CD4-positive, alpha-beta T cell treated with Interleukin-6 for 4 hours (primary cell): ENCODE measurements around the gene RET.
A peak's percentile ranks its signal among the peaks of the same experiment; 100 is the strongest.

Experiments used
- DNase-seq: peaks from one replicate; pipeline ENCODE4 v3.0.0-alpha.2; 2020; ENCODE audit warnings: mixed read lengths

RET gene

DNA sequence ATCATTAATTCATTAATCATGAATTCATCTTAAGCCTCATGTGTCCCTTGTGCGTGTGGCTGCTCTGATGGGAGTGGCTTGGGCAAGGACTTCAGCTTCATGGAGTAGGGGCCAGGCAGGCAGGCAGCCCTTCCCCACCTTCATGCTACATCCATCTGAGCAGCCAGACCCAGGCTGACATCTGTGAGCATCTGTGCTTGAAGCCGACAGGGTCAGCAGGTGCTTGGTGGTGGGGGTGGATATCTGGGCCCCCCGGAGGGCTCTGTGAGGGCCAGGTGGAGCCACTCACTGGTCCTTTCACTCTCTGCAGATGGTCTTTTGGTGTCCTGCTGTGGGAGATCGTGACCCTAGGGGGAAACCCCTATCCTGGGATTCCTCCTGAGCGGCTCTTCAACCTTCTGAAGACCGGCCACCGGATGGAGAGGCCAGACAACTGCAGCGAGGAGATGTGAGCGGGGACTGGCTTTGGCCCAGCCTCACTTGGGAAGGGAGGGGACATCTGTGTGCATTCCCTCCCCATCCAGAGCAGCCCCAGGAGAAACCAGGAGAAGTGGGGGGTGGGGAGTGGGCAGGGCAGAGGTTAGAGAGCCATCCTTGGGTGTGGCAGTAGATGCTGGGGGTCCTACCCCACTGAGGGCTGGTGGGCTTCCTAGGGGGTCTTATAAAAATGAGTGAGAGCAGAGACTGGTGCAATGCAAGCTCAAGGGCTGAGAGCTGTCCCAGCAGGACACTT is 46.7 kb downstream of the RET start:
- DNase-seq = no peak

DNA sequence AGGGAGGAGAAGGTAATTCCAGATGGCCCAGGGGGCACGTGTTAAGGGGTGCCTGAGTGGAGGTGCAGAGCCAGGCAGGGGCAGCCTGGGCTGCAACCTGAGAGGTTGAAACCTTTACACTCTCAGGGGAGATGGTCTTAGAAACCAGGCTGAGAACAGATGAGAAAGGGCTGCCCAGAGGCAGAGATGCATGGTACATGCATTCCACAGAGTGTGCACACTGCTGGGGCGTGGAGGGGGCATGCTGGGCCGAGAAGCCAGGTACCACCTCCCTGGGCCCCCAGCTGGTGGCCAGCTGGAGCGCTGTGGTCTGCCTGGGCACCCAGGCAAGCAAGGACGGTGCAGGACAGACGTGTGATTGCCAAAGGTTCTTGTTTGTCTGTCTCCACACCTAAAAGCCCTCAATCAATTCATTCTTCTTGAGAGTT is 47.2 kb downstream of the RET start:
- DNase-seq = no peak

DNA sequence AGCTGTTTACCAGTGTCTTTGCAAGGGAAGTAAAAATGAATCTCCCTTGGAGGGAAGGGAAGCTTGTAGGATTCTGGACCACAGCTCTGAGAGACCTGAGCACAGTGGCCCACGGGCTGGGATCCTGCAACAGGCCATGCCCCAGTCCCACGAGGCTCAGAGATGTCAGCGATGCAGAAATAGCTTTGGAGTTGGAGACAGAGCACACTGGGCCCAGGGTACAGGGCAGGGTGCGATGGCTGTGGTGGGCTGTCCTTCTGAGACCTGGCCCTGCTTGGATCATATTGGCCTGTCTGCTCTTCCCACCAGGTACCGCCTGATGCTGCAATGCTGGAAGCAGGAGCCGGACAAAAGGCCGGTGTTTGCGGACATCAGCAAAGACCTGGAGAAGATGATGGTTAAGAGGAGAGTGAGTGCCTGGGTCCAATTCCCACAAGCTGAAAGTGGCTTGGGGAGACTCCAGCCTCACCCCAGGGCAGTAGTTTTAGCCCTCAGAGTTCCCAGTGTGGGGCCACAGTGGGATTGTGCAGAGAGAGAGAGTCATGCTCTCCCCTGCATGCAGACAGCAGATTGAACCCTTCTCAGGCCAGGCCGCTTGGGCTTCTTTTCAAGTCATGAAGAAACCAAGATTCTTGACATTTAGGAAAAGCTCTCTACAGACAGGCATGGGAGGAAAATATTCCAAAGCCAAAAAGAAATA is 47.9 kb downstream of the RET start:
- DNase-seq = no peak

DNA sequence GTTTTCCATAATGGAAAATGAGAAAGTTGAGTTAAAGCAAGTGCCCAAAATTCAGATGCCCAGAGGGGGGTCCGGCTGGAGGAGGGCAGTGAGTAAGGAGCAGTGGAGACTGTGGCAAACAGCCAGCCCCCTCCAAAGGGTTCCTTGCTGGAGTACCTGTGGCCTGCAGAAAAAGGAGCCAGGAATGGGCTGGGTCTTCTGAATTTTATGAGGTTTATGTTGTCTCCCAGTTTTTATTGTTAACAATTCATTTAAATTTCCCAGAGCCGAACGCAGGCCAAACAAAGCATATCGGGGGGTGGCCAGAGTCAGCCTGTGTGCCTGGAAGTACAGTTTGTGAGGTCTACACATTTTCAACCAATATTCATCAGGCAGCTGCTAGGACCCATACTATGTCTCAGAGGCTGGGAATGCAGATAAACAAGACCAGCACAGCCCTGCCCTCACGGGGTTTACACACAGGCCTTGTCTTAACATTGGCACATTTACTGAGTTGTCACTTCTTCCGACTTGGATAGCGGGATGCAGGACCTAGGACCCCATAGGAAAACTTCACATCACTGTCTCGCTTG is 48.5 kb downstream of the RET start:
- DNase-seq = no peak

DNA sequence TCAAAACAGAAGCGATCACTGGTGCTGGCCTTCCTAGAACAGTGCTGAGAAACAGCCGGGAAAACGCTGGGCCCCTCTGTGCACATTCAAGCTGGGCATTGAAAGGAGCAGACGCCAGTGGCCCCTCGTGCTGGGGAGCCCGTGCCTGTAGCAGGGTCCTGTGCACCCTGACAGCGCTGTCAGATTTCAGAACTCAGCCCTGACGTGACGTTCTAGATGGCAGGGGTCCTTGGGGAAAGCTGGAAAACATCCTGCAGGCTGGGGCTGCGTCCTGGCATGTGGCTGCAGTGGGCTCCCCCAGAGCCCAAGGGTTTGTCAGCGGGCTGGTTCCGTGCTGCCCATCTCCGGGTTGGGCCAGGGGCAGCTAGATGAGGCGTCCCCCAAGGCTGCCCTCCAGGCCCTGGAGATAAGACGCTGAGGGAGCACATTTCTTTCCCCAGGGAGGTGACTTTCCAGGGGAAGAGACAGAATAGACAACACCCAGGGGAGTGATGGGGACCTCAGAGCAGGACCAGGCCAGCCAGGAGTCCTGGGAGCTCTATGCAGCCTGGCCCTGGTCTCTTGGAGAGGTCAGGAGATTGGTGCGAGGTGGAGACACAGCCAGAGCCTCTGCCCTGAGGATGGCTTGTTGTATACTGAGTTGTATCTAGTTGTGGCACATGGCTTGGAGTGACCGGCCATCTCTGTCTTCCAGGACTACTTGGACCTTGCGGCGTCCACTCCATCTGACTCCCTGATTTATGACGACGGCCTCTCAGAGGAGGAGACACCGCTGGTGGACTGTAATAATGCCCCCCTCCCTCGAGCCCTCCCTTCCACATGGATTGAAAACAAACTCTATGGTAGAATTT is 49.2 kb downstream of the RET start:
- DNase-seq = no peak

DNA sequence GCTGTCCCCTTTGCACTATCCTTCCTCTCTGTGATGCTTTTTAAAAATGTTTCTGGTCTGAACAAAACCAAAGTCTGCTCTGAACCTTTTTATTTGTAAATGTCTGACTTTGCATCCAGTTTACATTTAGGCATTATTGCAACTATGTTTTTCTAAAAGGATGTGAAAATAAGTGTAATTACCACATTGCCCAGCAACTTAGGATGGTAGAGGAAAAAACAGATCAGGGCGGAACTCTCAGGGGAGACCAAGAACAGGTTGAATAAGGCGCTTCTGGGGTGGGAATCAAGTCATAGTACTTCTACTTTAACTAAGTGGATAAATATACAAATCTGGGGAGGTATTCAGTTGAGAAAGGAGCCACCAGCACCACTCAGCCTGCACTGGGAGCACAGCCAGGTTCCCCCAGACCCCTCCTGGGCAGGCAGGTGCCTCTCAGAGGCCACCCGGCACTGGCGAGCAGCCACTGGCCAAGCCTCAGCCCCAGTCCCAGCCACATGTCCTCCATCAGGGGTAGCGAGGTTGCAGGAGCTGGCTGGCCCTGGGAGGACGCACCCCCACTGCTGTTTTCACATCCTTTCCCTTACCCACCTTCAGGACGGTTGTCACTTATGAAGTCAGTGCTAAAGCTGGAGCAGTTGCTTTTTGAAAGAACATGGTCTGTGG is 50.0 kb downstream of the RET start:
- no peak for DNase-seq

DNA sequence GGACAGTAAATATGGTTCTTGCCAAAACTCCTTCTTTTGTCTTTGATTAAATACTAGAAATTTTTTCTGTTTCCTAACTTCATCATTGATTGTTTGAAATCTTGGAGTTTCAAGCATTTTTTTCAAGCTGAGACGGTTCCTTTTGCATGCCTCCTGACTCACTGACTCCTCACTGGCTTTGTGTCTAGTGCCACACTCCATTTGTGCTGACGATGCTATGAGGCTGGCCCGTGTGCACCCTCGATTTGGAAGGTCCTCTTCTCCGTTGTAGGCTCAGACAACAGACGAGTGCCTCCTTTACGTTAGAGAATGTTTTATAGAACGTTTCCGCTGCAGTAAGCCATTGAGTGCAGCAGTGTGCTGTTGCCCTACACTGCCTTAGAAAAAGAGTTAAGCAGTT is 50.6 kb downstream of the RET start:
- DNase-seq = no peak

DNA sequence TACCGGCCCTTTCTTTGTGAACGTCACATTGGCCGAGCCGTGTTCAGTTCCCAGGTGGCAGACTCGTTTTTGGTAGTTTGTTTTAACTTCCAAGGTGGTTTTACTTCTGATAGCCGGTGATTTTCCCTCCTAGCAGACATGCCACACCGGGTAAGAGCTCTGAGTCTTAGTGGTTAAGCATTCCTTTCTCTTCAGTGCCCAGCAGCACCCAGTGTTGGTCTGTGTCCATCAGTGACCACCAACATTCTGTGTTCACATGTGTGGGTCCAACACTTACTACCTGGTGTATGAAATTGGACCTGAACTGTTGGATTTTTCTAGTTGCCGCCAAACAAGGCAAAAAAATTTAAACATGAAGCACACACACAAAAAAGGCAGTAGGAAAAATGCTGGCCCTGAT is 51.5 kb downstream of the RET start:
- no peak for DNase-seq

DNA sequence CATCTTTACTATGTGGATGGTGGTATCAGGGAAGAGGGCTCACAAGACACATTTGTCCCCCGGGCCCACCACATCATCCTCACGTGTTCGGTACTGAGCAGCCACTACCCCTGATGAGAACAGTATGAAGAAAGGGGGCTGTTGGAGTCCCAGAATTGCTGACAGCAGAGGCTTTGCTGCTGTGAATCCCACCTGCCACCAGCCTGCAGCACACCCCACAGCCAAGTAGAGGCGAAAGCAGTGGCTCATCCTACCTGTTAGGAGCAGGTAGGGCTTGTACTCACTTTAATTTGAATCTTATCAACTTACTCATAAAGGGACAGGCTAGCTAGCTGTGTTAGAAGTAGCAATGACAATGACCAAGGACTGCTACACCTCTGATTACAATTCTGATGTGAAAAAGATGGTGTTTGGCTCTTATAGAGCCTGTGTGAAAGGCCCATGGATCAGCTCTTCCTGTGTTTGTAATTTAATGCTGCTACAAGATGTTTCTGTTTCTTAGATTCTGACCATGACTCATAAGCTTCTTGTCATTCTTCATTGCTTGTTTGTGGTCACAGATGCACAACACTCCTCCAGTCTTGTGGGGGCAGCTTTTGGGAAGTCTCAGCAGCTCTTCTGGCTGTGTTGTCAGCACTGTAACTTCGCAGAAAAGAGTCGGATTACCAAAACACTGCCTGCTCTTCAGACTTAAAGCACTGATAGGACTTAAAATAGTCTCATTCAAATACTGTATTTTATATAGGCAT is 52.3 kb downstream of the RET start:
- DNase-seq = peak; percentile 27

DNA sequence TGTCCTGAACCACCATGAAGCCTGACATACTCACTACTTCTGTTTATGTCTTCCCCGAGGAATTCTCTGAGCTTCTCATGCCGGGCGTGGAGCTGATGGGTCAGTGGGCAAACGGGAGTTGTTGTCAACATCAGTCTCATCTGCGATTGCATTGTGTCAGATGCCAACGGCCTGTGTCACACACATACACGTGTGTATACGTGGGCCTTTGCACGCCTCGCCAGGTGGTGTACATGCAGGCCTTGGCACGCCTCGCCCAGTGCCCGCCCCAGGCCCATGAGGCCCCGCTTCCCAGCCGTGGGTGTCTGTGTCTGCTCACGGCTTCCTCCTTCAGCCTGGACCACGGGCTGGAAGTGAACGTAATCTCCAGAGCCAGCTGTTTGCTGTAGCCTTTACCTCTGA is 53.9 kb downstream of the RET start:
- DNase-seq = no peak

DNA sequence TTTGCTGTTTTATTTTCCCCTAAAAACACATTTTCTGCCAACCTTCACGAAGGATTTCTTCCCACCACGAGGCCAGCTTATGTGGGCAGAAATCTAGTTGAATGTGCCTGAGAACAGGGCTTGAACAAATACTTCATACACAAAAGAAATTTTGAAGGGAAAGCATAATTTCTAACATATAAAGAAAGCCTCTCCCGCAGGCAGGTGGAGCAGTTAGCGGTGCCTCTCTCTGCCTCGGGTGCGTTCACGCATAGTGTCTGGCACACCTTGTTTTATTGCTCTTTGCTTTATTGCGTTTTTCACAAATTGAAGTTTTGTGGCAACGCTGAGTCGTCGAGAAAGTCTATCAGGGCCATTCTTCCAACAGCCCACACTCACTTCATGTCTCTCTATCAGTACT is 54.4 kb downstream of the RET start:
- no peak for DNase-seq

DNA sequence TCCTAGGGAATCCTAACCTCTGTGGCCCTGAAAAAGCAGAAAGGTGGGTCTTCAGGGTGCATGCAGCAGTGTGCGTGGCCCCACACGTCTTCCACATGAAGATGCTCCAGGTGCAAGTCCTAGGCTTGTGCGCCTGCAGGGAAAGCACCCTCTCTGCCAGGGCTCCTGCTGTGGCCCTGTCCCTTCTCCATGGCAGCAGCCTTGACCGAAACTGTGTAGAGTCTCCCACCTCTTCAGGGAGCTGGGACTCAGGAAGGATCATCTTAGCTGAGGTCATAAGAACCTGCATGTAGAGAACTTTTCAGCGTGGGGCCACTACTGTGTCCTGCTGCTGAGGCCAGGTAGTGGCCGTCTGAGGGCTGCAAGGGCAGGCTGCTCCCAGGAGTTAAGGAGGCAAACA is 55.0 kb downstream of the RET start:
- DNase-seq = no peak

DNA sequence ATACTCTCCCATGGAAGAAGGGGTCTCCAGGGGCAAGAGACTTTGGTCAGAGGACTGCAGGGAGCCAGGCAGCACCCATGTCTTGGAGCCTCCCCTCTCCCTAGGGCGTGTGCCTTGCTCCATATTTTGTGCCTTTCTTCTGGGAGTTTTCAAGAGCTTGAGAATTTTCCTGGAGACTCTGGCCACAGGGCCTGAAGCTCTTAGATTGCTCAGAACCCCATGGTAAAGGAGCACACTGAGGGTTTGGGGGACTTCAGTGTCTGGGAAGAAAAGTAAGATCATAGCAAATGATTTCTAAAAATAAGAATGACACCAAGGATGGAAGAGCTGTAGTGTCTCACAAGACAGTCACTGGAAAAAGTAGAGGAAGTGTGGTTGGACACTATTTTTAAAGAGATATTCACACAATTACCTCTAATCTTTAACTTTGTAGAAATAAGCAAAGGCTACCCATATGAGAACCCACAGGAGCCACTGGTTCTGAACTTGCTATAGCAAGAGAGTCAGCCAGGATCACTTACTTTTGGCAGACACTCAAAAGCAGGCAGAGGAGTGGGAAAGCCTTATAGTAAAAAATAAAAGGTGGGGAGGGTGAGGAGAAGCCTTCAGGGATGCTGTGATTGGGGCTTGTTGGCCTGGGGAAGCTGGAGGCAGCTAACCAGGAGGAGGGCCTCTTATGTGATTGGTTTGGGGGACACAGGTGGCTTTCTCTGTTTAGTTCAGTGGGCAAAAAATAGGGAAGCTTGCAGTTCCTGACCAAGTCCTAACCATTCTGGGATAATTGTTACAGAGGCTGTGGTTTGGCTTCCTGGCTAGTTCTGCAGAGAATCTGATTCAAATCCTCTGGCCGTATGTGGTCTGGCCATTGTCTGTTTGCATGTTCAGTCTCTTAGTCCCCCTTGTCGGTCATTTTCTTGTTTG is 56.3 kb downstream of the RET start:
- no peak for DNase-seq

DNA sequence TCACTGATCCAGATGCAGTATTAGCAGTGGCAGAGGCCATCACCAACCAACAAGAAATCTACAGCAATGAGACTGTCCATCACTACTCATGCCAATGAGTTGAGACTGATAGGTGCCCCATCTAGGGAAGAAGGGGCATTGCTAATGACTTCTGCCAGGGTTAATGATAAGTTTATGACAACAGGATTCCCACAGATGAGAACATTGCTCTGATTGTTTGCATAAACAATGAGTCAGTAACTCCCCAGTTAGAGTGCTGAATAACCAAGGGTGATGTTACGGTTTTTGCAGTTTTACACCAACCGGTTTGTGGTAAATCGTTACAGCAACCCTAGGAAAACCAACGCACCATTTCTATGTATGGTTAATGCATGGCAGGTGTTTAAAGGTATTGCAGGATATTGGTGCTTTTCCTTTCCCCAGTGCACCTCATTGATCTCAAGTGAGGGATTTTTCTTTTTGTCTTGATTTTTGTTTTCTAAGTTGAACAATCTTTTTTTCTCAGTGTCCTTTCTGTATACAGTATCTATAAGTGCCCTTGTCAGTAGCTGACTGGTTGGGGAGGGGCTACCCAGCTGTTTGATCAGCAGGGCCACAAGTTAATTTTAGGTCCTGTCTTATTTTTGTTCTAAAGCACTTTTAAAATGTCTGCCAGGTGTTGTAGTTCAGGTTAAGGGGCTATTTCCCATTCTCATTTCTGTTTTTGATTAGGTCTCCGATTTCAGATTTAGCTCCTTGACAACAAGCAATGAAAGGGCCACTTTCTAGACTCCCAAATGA is 57.4 kb downstream of the RET start:
- DNase-seq = no peak

DNA sequence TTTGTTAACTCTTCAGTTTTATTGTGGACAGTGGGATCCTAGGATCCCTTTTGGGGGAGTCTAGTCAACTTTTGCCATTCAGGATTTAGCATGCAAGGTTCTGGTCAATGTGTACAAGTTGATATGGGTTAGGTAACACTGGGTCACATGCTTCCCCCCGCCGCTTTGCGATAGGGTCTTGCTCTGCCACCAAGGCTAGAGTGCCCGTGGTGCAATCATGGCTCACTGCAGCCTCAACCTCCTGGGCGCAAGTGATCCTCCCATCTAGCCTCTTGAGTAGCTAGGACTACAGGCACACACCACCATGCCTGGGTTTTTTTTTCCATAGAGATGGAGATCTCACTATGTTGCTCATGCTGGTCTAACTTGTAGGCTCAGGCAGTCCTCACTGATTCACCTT is 58.2 kb downstream of the RET start:
- DNase-seq = no peak

DNA sequence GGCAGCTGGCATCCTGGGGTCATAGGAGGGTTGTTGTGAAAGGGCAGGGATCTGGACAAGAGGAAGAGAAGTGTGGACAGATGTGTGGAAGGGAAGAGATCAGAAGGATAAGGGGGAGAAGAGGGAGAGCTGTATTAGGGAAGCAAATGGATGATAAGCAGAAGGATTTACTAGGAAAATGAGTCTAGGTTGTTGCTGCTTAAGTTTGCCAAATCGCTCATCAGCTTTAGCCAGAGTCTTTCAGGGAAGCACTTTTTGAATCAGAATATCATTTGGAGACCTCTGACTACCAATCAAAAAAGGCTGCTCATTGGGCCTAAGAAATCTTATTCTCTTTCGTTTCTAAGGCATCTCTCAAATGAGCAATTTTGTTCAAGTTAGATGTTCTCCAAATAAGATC is 58.8 kb downstream of the RET start:
- DNase-seq = no peak

DNA sequence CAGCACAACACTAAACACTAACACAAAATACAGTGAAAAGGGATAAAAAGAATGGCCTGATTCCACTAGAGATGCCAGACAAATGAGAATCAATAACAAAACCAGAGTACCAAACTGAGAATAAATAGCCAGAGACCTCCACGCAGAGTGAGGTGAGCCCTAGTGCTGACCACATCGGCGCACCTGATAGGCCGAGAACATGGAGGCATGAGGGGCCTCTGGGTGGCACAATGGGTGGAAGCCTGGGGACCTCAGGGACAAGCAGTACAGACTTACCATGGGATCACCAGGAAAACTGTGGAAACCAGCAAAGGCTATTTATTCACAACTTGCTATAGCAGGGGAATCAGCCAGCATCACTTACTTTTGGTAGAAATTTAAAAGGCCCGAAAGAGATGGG is 59.6 kb downstream of the RET start:
- DNase-seq = no peak

DNA sequence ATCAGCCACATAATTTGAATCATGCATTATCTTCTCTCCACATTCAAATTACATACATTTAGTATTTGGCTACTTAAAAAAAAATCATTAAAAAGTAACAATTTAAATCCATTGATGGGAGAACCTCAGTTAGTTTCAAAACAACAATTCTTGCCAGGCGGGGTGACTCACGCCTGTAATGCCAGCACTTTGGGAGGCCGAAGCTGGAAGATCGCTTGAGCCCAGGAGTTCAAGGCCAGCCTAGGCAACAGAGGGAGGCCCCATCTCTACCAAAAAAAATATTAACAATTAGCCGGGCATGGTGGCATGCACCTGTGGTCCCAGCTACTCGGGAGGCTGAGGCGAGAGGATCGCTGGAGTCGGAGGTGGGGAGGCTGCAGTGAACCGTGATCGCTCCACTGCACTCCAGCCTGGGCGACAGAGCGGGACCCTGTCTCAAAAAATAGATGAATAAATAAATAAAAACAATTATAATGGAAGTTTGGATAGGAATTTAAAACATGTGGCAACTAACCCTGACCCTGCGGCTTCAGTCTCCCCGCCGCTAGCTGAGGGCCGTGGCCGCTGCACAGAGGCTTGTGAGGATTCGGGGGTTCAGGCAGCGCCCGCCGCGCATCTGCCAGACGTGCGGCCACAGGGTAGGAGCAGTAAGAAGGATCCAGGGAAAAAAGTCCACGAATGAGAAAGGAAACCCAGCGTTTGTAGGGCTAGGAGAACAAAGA is 60.3 kb downstream of the RET start:
- DNase-seq = no peak

DNA sequence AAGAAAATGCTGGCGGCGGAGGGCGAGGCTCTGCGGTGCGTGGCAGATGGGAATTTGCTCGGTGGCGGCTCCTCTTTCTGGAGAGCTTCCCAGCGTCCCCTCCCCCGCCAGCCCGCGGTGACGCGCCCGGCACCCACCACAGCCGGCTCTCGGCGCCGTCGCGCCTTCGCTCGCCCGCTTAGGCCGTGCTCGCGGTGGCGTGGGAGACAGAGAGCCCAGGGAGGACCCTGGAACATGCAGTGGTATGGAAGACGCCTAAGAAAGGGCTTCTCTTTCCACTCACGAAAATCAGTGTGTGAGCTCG is 60.8 kb downstream of the RET start:
- peak; percentile 52 for DNase-seq
